ENCODE data around the gene GAB1. TPM values are rescaled to one million over a fixed set of nuclear protein-coding genes. Genes with fewer than 3 reads are reported as not detected.

GAB1 gene
- polyA plus RNA-seq, 2 donors: 7.8 to 10.0 TPM

GRCh38 chr4:143300860-143301259 lies 35.8 kb upstream of the GAB1 start:
- Histone ChIP-seq H3K9me3 (ENCODE audit: control insufficient read depth in 2 of 2, insufficient read depth in 1 of 2, low read depth in 1 of 2, low read length in 1 of 2) (no peaks in the 10 kb centered on the region), H3K27me3 (ENCODE audit: control insufficient read depth in 1 of 2, insufficient read depth in 2 of 2, low read length in 2 of 2) (no peaks in the 10 kb centered on the region), H3K36me3 (ENCODE audit: control insufficient read depth in 2 of 2, insufficient read depth in 2 of 2, low read length in 1 of 2) (no peaks in the 10 kb centered on the region), H3K4me1 (ENCODE audit: control insufficient read depth in 2 of 2, insufficient read depth in 2 of 2, low read length in 1 of 2) (no peaks in the 10 kb centered on the region), H3K4me3 (ENCODE audit: low read depth in 1 of 2, low read length in 2 of 2) (no peak overlapping the region), H3K27ac (ENCODE audit: low read depth in 2 of 2, low read length in 1 of 2) (no peak overlapping the region)
- 67 to 85% methylated on average over 2 of the region's 2 CpGs for WGBS, 2 donors

- H3K4me3 ChIP-seq (ENCODE audit: low read depth in 1 of 2, low read length in 2 of 2): no peak overlapping the region
- no peaks in the 10 kb centered on the region for H3K36me3 ChIP-seq (ENCODE audit: control insufficient read depth in 2 of 2, insufficient read depth in 2 of 2, low read length in 1 of 2)
- peaks cover 0 to 2% of the 10 kb centered on the region in 2 donors for H3K4me1 ChIP-seq (ENCODE audit: control insufficient read depth in 2 of 2, insufficient read depth in 2 of 2, low read length in 1 of 2)
- 31 to 54% methylated on average over 1 of the region's 1 CpG for WGBS, 2 donors
- H3K9me3 ChIP-seq (ENCODE audit: control insufficient read depth in 2 of 2, insufficient read depth in 1 of 2, low read depth in 1 of 2, low read length in 1 of 2): no peaks in the 10 kb centered on the region
- H3K27ac ChIP-seq (ENCODE audit: low read depth in 2 of 2, low read length in 1 of 2): no peak overlapping the region
- no peaks in the 10 kb centered on the region for H3K27me3 ChIP-seq (ENCODE audit: control insufficient read depth in 1 of 2, insufficient read depth in 2 of 2, low read length in 2 of 2)
Measured at GRCh38 chr4:143302536-143302935, 34.1 kb upstream of the GAB1 start.

- Histone ChIP-seq H3K36me3 (ENCODE audit: control insufficient read depth in 2 of 2, insufficient read depth in 2 of 2, low read length in 1 of 2) (no peaks in the 10 kb centered on the region), H3K27me3 (ENCODE audit: control insufficient read depth in 1 of 2, insufficient read depth in 2 of 2, low read length in 2 of 2) (no peaks in the 10 kb centered on the region), H3K27ac (ENCODE audit: low read depth in 2 of 2, low read length in 1 of 2) (no peak overlapping the region), H3K4me3 (ENCODE audit: low read depth in 1 of 2, low read length in 2 of 2) (no peak overlapping the region), H3K9me3 (ENCODE audit: control insufficient read depth in 2 of 2, insufficient read depth in 1 of 2, low read depth in 1 of 2, low read length in 1 of 2) (no peaks in the 10 kb centered on the region), H3K4me1 (ENCODE audit: control insufficient read depth in 2 of 2, insufficient read depth in 2 of 2, low read length in 1 of 2) (peaks cover 0 to 3% of the 10 kb centered on the region in 2 donors)
- WGBS, 2 donors: 89 to 90% methylated on average over 3 of the region's 3 CpGs
Measured at GRCh38 chr4:143306788-143307187, 29.9 kb upstream of the GAB1 start.

GRCh38 chr4:143307531-143307930 lies 29.1 kb upstream of the GAB1 start:
- H3K4me1 ChIP-seq (ENCODE audit: control insufficient read depth in 2 of 2, insufficient read depth in 2 of 2, low read length in 1 of 2): peaks cover 0 to 3% of the 10 kb centered on the region in 2 donors
- 79 to 95% methylated on average over 1 of the region's 1 CpG for WGBS, 2 donors
- H3K27me3 ChIP-seq (ENCODE audit: control insufficient read depth in 1 of 2, insufficient read depth in 2 of 2, low read length in 2 of 2): no peaks in the 10 kb centered on the region
- no peak overlapping the region for H3K27ac ChIP-seq (ENCODE audit: low read depth in 2 of 2, low read length in 1 of 2)
- no peaks in the 10 kb centered on the region for H3K9me3 ChIP-seq (ENCODE audit: control insufficient read depth in 2 of 2, insufficient read depth in 1 of 2, low read depth in 1 of 2, low read length in 1 of 2)
- H3K36me3 ChIP-seq (ENCODE audit: control insufficient read depth in 2 of 2, insufficient read depth in 2 of 2, low read length in 1 of 2): no peaks in the 10 kb centered on the region
- no peak overlapping the region for H3K4me3 ChIP-seq (ENCODE audit: low read depth in 1 of 2, low read length in 2 of 2)

GRCh38 chr4:143308377-143308776 lies 28.3 kb upstream of the GAB1 start:
- Histone ChIP-seq H3K4me3 (ENCODE audit: low read depth in 1 of 2, low read length in 2 of 2) (no peak overlapping the region), H3K36me3 (ENCODE audit: control insufficient read depth in 2 of 2, insufficient read depth in 2 of 2, low read length in 1 of 2) (no peaks in the 10 kb centered on the region), H3K27ac (ENCODE audit: low read depth in 2 of 2, low read length in 1 of 2) (no peak overlapping the region), H3K4me1 (ENCODE audit: control insufficient read depth in 2 of 2, insufficient read depth in 2 of 2, low read length in 1 of 2) (peaks cover 0 to 3% of the 10 kb centered on the region in 2 donors), H3K27me3 (ENCODE audit: control insufficient read depth in 1 of 2, insufficient read depth in 2 of 2, low read length in 2 of 2) (no peaks in the 10 kb centered on the region), H3K9me3 (ENCODE audit: control insufficient read depth in 2 of 2, insufficient read depth in 1 of 2, low read depth in 1 of 2, low read length in 1 of 2) (no peaks in the 10 kb centered on the region)

- no peaks in the 10 kb centered on the region for H3K36me3 ChIP-seq (ENCODE audit: control insufficient read depth in 2 of 2, insufficient read depth in 2 of 2, low read length in 1 of 2)
- no peak overlapping the region for H3K4me3 ChIP-seq (ENCODE audit: low read depth in 1 of 2, low read length in 2 of 2)
- WGBS, 2 donors: 89 to 96% methylated on average over 3 of the region's 3 CpGs
- peaks cover 0 to 3% of the 10 kb centered on the region in 2 donors for H3K4me1 ChIP-seq (ENCODE audit: control insufficient read depth in 2 of 2, insufficient read depth in 2 of 2, low read length in 1 of 2)
- no peaks in the 10 kb centered on the region for H3K27me3 ChIP-seq (ENCODE audit: control insufficient read depth in 1 of 2, insufficient read depth in 2 of 2, low read length in 2 of 2)
- no peaks in the 10 kb centered on the region for H3K9me3 ChIP-seq (ENCODE audit: control insufficient read depth in 2 of 2, insufficient read depth in 1 of 2, low read depth in 1 of 2, low read length in 1 of 2)
- no peak overlapping the region for H3K27ac ChIP-seq (ENCODE audit: low read depth in 2 of 2, low read length in 1 of 2)
Measured at GRCh38 chr4:143311924-143312323, 24.8 kb upstream of the GAB1 start.

- Histone ChIP-seq H3K9me3 (ENCODE audit: control insufficient read depth in 2 of 2, insufficient read depth in 1 of 2, low read depth in 1 of 2, low read length in 1 of 2) (no peaks in the 10 kb centered on the region), H3K36me3 (ENCODE audit: control insufficient read depth in 2 of 2, insufficient read depth in 2 of 2, low read length in 1 of 2) (no peaks in the 10 kb centered on the region), H3K27ac (ENCODE audit: low read depth in 2 of 2, low read length in 1 of 2) (no peak overlapping the region), H3K4me3 (ENCODE audit: low read depth in 1 of 2, low read length in 2 of 2) (no peak overlapping the region), H3K4me1 (ENCODE audit: control insufficient read depth in 2 of 2, insufficient read depth in 2 of 2, low read length in 1 of 2) (no peaks in the 10 kb centered on the region), H3K27me3 (ENCODE audit: control insufficient read depth in 1 of 2, insufficient read depth in 2 of 2, low read length in 2 of 2) (no peaks in the 10 kb centered on the region)
- 86 to 93% methylated on average over 1 of the region's 1 CpG for WGBS, 2 donors
Measured at GRCh38 chr4:143313521-143313920, 23.2 kb upstream of the GAB1 start.

GRCh38 chr4:143313996-143314395 lies 22.7 kb upstream of the GAB1 start:
- H3K4me1 ChIP-seq (ENCODE audit: control insufficient read depth in 2 of 2, insufficient read depth in 2 of 2, low read length in 1 of 2): no peaks in the 10 kb centered on the region

GRCh38 chr4:143320113-143320512 lies 16.6 kb upstream of the GAB1 start:
- H3K27ac ChIP-seq (ENCODE audit: low read depth in 2 of 2, low read length in 1 of 2): no peak overlapping the region
- no peak overlapping the region for H3K4me3 ChIP-seq (ENCODE audit: low read depth in 1 of 2, low read length in 2 of 2)
- H3K9me3 ChIP-seq (ENCODE audit: control insufficient read depth in 2 of 2, insufficient read depth in 1 of 2, low read depth in 1 of 2, low read length in 1 of 2): no peaks in the 10 kb centered on the region
- 22 to 23% methylated on average over 1 of the region's 1 CpG for WGBS, 2 donors
- no peaks in the 10 kb centered on the region for H3K27me3 ChIP-seq (ENCODE audit: control insufficient read depth in 1 of 2, insufficient read depth in 2 of 2, low read length in 2 of 2)
- H3K36me3 ChIP-seq (ENCODE audit: control insufficient read depth in 2 of 2, insufficient read depth in 2 of 2, low read length in 1 of 2): no peaks in the 10 kb centered on the region
- H3K4me1 ChIP-seq (ENCODE audit: control insufficient read depth in 2 of 2, insufficient read depth in 2 of 2, low read length in 1 of 2): no peaks in the 10 kb centered on the region

More at GRCh38 chr4:143313996-143314395, 22.7 kb upstream of the GAB1 start:
- H3K4me3 ChIP-seq (ENCODE audit: low read depth in 1 of 2, low read length in 2 of 2): no peak overlapping the region
- no peaks in the 10 kb centered on the region for H3K9me3 ChIP-seq (ENCODE audit: control insufficient read depth in 2 of 2, insufficient read depth in 1 of 2, low read depth in 1 of 2, low read length in 1 of 2)
- no peaks in the 10 kb centered on the region for H3K27me3 ChIP-seq (ENCODE audit: control insufficient read depth in 1 of 2, insufficient read depth in 2 of 2, low read length in 2 of 2)
- no peak overlapping the region for H3K27ac ChIP-seq (ENCODE audit: low read depth in 2 of 2, low read length in 1 of 2)
- H3K36me3 ChIP-seq (ENCODE audit: control insufficient read depth in 2 of 2, insufficient read depth in 2 of 2, low read length in 1 of 2): no peaks in the 10 kb centered on the region

- no peaks in the 10 kb centered on the region for H3K4me1 ChIP-seq (ENCODE audit: control insufficient read depth in 2 of 2, insufficient read depth in 2 of 2, low read length in 1 of 2)
- 79 to 88% methylated on average over 4 of the region's 4 CpGs for WGBS, 2 donors
- H3K36me3 ChIP-seq (ENCODE audit: control insufficient read depth in 2 of 2, insufficient read depth in 2 of 2, low read length in 1 of 2): no peaks in the 10 kb centered on the region
- no peak overlapping the region for H3K4me3 ChIP-seq (ENCODE audit: low read depth in 1 of 2, low read length in 2 of 2)
- H3K27ac ChIP-seq (ENCODE audit: low read depth in 2 of 2, low read length in 1 of 2): no peak overlapping the region
- H3K27me3 ChIP-seq (ENCODE audit: control insufficient read depth in 1 of 2, insufficient read depth in 2 of 2, low read length in 2 of 2): no peaks in the 10 kb centered on the region
- no peaks in the 10 kb centered on the region for H3K9me3 ChIP-seq (ENCODE audit: control insufficient read depth in 2 of 2, insufficient read depth in 1 of 2, low read depth in 1 of 2, low read length in 1 of 2)
Measured at GRCh38 chr4:143326735-143327134, 9.9 kb upstream of the GAB1 start.

All from esophagus (tissue), 2 donors.